Ishikawa (cell line): Measurements from ENCODE around the gene NOP53.

Experiments
- CEBPB ChIP-seq: IDR thresholded peaks from 2 replicates; pipeline ENCODE4 v1.6.1; 2012
- CREB1 ChIP-seq: IDR thresholded peaks from 2 replicates; pipeline ENCODE4 v1.6.1; 2012; ENCODE audit warnings: low read depth
- EGR1 ChIP-seq: IDR thresholded peaks from 2 replicates; pipeline ENCODE4 v1.6.1; 2012
- MAX ChIP-seq: IDR thresholded peaks from 2 replicates; pipeline ENCODE4 v1.6.1; 2012
- TAF1 ChIP-seq: IDR thresholded peaks from 2 replicates; pipeline ENCODE4 v1.6.1; 2012; ENCODE audit warnings: low read depth, mild to moderate bottlenecking
- USF1 ChIP-seq: IDR thresholded peaks from 2 replicates; pipeline ENCODE4 v1.6.1; 2012
- TF ChIP-seq, protein P1 (sequence below): IDR thresholded peaks from 2 replicates; pipeline ENCODE4 v1.6.1; 2012; ENCODE audit warnings: low read depth, mild to moderate bottlenecking

DNA sequence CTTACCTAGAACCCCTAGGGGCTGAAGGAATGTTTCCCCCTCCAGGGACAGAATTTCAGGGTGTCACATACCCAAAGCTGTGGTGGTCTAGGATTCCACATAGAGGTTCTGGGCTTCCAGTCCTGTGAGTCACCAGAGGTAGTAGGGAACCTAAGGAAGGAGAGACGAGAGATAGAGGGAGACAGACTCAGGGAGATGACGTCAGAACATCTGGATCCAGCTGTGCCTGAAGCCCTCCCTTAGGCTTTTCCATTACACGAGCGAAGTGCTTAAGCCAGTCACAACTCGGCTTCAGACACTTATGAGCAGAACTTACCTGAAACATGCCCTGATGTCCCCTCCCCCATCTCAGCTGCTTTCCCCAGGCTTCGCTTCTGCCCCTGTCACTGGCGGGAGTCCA lies 21.3 kb downstream of the NOP53 start:
- TF ChIP-seq CREB1: no peak
- TF ChIP-seq CEBPB: no peak
- no peak for TF ChIP-seq USF1
- no peak for TF ChIP-seq EGR1
- no peak for TF ChIP-seq TAF1
- TF ChIP-seq, protein P1, sequence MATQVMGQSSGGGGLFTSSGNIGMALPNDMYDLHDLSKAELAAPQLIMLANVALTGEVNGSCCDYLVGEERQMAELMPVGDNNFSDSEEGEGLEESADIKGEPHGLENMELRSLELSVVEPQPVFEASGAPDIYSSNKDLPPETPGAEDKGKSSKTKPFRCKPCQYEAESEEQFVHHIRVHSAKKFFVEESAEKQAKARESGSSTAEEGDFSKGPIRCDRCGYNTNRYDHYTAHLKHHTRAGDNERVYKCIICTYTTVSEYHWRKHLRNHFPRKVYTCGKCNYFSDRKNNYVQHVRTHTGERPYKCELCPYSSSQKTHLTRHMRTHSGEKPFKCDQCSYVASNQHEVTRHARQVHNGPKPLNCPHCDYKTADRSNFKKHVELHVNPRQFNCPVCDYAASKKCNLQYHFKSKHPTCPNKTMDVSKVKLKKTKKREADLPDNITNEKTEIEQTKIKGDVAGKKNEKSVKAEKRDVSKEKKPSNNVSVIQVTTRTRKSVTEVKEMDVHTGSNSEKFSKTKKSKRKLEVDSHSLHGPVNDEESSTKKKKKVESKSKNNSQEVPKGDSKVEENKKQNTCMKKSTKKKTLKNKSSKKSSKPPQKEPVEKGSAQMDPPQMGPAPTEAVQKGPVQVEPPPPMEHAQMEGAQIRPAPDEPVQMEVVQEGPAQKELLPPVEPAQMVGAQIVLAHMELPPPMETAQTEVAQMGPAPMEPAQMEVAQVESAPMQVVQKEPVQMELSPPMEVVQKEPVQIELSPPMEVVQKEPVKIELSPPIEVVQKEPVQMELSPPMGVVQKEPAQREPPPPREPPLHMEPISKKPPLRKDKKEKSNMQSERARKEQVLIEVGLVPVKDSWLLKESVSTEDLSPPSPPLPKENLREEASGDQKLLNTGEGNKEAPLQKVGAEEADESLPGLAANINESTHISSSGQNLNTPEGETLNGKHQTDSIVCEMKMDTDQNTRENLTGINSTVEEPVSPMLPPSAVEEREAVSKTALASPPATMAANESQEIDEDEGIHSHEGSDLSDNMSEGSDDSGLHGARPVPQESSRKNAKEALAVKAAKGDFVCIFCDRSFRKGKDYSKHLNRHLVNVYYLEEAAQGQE: no peak
- TF ChIP-seq MAX: no peak
